ENCODE data around the gene DPP3. TPM values are rescaled to one million over a fixed set of nuclear protein-coding genes. Genes with fewer than 3 reads are reported as not detected.

The DPP3 gene
- total RNA-seq, 1 donor from 2014 or later, result 106 TPM

- no peak for DNase-seq (ENCODE audit: low read depth)
- no peak overlapping the region for H3K4me3 ChIP-seq (ENCODE audit: low read depth, low read length)
- TF ChIP-seq, protein P1, sequence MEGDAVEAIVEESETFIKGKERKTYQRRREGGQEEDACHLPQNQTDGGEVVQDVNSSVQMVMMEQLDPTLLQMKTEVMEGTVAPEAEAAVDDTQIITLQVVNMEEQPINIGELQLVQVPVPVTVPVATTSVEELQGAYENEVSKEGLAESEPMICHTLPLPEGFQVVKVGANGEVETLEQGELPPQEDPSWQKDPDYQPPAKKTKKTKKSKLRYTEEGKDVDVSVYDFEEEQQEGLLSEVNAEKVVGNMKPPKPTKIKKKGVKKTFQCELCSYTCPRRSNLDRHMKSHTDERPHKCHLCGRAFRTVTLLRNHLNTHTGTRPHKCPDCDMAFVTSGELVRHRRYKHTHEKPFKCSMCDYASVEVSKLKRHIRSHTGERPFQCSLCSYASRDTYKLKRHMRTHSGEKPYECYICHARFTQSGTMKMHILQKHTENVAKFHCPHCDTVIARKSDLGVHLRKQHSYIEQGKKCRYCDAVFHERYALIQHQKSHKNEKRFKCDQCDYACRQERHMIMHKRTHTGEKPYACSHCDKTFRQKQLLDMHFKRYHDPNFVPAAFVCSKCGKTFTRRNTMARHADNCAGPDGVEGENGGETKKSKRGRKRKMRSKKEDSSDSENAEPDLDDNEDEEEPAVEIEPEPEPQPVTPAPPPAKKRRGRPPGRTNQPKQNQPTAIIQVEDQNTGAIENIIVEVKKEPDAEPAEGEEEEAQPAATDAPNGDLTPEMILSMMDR (conservative IDR thresholded peaks at IDR 0.05; ENCODE audit: low read depth, low read length), result no peak
Observed at GRCh38 chr11:66443602-66444001, 36.6 kb upstream of the DPP3 start.

DNA sequence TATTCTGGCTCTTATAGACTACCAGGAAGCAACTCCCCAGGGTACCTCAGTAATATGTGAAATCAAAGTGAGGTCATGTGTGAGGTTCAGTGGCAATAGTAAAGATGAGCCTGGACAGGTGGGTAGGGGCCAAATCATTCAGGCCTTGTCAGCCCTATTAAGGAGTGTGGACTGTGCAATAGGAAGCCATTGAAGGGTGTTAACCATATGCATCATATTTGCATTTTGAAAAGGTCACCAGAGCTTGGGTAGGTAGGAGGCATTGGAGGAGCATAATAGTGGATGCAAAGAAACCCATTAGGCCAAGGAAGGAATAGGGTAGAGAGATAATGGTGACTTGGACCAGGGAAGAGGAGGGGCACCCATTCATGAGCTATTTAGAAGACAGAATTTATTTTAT, 33.2 kb upstream of the DPP3 start:
- DNase-seq (ENCODE audit: low read depth), result no peak

GRCh38 chr11:66448523-66448922, 31.7 kb upstream of the DPP3 start:
- TF ChIP-seq, protein P1 (conservative IDR thresholded peaks at IDR 0.05; ENCODE audit: low read depth, low read length), result no peak
- H3K4me3 ChIP-seq (ENCODE audit: low read depth, low read length), result no peak overlapping the region
- no peak for DNase-seq (ENCODE audit: low read depth)

More for the DNA sequence above, 33.2 kb upstream of the DPP3 start:
- no peak overlapping the region for H3K4me3 ChIP-seq (ENCODE audit: low read depth, low read length)
- TF ChIP-seq, protein P1 (conservative IDR thresholded peaks at IDR 0.05; ENCODE audit: low read depth, low read length), result no peak

- DNase-seq (ENCODE audit: low read depth), result no peak
- TF ChIP-seq, protein P1 (conservative IDR thresholded peaks at IDR 0.05; ENCODE audit: low read depth, low read length), result no peak
- H3K4me3 ChIP-seq (ENCODE audit: low read depth, low read length), result no peak overlapping the region
Observed at GRCh38 chr11:66450560-66450959, 29.7 kb upstream of the DPP3 start.

DNA sequence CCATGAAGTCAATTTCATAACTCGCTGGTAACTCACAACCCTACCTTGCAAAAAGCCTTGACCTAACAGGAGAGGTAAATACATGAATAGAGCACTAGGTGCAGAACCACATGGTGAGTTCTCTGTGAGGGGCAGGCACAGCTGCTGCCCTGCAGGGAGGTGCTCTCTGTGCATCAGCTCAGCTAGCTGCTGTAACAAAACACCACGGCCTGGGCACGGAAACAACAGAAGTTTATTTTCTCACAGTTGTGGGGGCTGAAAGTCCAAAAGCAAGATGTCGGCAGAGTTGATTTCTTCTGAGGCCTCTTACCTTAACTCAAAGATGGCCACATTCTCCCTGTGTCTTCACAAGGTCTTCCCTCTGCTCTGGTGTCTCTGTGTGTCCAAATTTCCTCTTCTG, 28.6 kb upstream of the DPP3 start:
- H3K4me3 ChIP-seq (ENCODE audit: low read depth, low read length), result no peak overlapping the region
- TF ChIP-seq, protein P1 (conservative IDR thresholded peaks at IDR 0.05; ENCODE audit: low read depth, low read length), result no peak
- DNase-seq (ENCODE audit: low read depth), result no peak

- TF ChIP-seq, protein P1 (conservative IDR thresholded peaks at IDR 0.05; ENCODE audit: low read depth, low read length), result no peak
- no peak overlapping the region for H3K4me3 ChIP-seq (ENCODE audit: low read depth, low read length)
- no peak for DNase-seq (ENCODE audit: low read depth)
Observed at GRCh38 chr11:66454247-66454646, 26.0 kb upstream of the DPP3 start.

DNA sequence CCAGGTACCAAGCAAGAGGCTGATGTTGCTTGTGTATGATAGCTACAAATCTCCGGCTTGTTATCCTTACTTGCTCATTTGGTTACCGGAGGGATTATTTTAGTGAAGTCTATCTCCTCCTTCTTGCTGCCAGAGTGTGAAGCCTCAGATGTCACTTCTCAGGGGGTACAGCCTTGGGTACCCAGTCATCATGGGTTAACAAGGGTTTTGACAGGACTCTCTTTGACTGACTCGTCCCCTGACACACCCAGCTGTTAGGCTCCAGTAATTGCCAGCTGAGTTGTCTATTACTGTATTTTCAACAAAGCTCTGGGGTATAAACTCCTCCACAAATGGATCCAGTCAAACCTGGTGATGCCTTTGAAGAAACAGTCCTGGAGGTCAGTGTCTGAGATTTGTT, 25.4 kb upstream of the DPP3 start:
- DNase-seq (ENCODE audit: low read depth), result no peak
- no peak overlapping the region for H3K4me3 ChIP-seq (ENCODE audit: low read depth, low read length)
- TF ChIP-seq, protein P1 (conservative IDR thresholded peaks at IDR 0.05; ENCODE audit: low read depth, low read length), result no peak
